Measurements from ENCODE around the gene KIAA0753.
"Not testable (repeated sequence)": the region's sequence is repeated elsewhere in the genome, so short reads cannot be mapped to it uniquely, and the experiment has no call there.

KIAA0753 gene

GRCh38 chr17:6661464-6661848, 20.9 kb upstream of the KIAA0753 start:
- Histone ChIP-seq H3K4me3 (replicated peaks; ENCODE audit: low read depth, low read length) (no peak overlapping the region), H3K27me3 (replicated peaks; ENCODE audit: control insufficient read depth, insufficient read depth, low read length) (no peaks in the 10 kb centered on the region), H3K36me3 (ENCODE audit: control insufficient read depth, insufficient read depth, low read length) (no peaks in the 10 kb centered on the region)
- no peak for DNase-seq (ENCODE audit: extremely low read depth, insufficient read length)
- no peak for TF ChIP-seq CTCF (IDR thresholded peaks at IDR 0.05; ENCODE audit: insufficient read depth, low read length, poor library complexity, severe bottlenecking)

DNA sequence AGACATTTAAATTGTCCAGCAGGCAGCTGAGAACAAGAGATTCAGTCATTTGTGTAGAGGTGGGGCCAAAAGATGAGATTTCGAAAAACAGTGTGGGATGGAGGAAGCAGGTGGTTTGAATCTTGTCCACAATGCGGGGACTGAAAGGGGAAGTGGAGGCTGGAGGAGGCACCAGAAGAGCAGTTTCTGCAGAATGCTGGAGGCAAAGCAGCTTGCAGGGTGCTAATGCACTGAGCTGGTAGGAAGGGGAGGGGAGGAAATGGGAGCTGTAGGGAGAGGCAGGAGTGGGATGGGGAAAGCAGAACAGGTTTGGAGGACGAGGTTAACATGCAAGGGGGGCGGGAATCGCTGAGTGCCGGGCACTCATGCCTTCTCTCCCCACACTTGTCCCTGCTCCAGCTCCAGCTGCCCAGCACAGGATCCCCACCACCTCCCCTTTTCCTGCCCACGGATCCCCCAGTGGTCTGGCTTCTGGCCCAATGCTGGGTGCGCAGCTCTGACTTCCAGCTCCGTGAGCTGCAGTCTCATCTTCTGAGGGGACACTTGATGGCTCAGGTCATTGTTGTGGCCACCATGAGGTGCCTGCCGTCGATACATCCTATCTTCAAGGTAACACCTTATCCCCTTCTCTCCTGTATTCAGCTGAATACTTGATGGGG, 20.4 kb upstream of the KIAA0753 start:
- no peaks in the 10 kb centered on the region for H3K27me3 ChIP-seq (replicated peaks; ENCODE audit: control insufficient read depth, insufficient read depth, low read length)
- peak overlapping the region; percentile 41 for H3K4me3 ChIP-seq (replicated peaks; ENCODE audit: low read depth, low read length)
- H3K36me3 ChIP-seq (ENCODE audit: control insufficient read depth, insufficient read depth, low read length), result no peaks in the 10 kb centered on the region
- DNase-seq (ENCODE audit: extremely low read depth, insufficient read length), result peak; percentile 39
- TF ChIP-seq CTCF (IDR thresholded peaks at IDR 0.05; ENCODE audit: insufficient read depth, low read length, poor library complexity, severe bottlenecking), result no peak

- DNase-seq (ENCODE audit: extremely low read depth, insufficient read length), result no peak
- no peak overlapping the region for H3K4me3 ChIP-seq (replicated peaks; ENCODE audit: low read depth, low read length)
- TF ChIP-seq CTCF (IDR thresholded peaks at IDR 0.05; ENCODE audit: insufficient read depth, low read length, poor library complexity, severe bottlenecking), result no peak
- no peaks in the 10 kb centered on the region for H3K27me3 ChIP-seq (replicated peaks; ENCODE audit: control insufficient read depth, insufficient read depth, low read length)
- H3K36me3 ChIP-seq (ENCODE audit: control insufficient read depth, insufficient read depth, low read length), result no peaks in the 10 kb centered on the region
Measured at GRCh38 chr17:6660101-6660500, 19.6 kb upstream of the KIAA0753 start.

DNA sequence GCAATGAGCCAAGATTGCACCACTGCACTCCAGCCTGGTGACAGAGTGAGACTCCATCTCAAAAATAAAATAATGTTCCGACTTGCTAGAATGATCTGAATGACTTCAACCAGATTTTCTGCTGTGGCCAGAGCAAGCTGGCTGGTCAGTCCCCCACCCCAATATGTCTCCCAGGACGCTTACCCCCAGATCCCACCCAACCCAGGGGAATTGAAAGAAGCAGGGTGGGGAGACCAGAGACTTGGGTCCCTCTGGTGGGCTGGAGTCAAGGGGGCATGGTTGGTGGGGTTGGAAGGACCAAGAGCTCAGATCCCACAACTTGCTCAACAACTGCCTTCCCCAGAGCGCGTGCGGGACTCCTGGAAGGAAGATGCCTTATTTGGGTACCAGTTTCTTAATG, 17.9 kb upstream of the KIAA0753 start:
- not testable (repeated sequence) for H3K36me3 ChIP-seq (ENCODE audit: control insufficient read depth, insufficient read depth, low read length); H3K27me3 ChIP-seq (replicated peaks; ENCODE audit: control insufficient read depth, insufficient read depth, low read length); H3K4me3 ChIP-seq (replicated peaks; ENCODE audit: low read depth, low read length)

GRCh38 chr17:6657633-6658287, 17.2 kb upstream of the KIAA0753 start:
- no peak for TF ChIP-seq CTCF (IDR thresholded peaks at IDR 0.05; ENCODE audit: insufficient read depth, low read length, poor library complexity, severe bottlenecking)
- Histone ChIP-seq H3K4me3 (replicated peaks; ENCODE audit: low read depth, low read length) (peak overlapping the region; percentile 68), H3K36me3 (ENCODE audit: control insufficient read depth, insufficient read depth, low read length) (no peaks in the 10 kb centered on the region), H3K27me3 (replicated peaks; ENCODE audit: control insufficient read depth, insufficient read depth, low read length) (no peaks in the 10 kb centered on the region)
- DNase-seq (ENCODE audit: extremely low read depth, insufficient read length), result no peak

More for the DNA sequence above, 17.9 kb upstream of the KIAA0753 start:
- DNase-seq (ENCODE audit: extremely low read depth, insufficient read length), result not testable (repeated sequence)

DNA sequence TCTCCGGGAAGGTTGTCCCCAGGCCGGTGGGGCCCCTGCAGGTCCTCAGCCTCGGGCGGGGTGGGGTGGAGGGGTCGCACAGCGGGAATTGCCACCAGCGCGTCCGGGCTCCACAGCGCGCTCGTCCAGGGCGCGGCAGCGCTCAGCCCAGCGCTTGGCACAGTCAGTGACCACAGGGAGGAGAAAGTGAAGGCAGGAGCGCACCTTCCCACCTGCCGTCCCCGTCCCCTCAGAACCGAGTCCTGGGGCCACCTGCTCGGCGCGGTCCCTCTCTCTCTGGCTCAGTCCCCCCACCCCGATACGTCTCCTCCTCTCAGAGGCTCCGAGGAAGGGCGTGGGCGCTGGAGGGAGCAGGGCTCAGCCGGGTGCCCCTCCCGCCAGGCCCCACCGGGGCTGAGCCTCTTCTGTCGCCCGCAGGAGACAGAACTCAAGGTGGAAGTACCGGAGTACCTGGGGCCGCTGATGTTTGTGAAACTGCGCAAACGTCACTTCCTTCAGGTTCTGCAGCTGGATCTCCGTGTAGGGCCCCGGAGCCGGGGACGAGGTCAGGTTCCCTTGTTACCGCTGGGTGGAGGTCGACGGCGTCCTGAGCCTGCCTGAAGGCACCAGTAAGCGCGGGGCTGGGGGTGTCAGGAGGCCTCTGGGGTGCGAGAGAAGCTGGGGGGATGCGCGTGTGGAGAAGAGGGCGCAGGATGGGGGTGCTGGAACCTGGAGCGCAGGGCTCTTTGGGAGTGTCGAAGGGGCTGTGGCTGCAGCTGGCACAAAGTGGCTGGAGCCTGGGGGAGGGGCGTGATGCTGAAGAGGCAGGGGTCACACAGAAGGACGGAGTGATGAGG, 16.5 kb upstream of the KIAA0753 start:
- peak overlapping the region; percentile 68 for H3K4me3 ChIP-seq (replicated peaks; ENCODE audit: low read depth, low read length)
- peak; percentile 62 for DNase-seq (ENCODE audit: extremely low read depth, insufficient read length)
- H3K36me3 ChIP-seq (ENCODE audit: control insufficient read depth, insufficient read depth, low read length); H3K27me3 ChIP-seq (replicated peaks; ENCODE audit: control insufficient read depth, insufficient read depth, low read length): not testable (repeated sequence)
- peak; percentile 19 for TF ChIP-seq CTCF (IDR thresholded peaks at IDR 0.05; ENCODE audit: insufficient read depth, low read length, poor library complexity, severe bottlenecking)

GRCh38 chr17:6655732-6656361, 15.3 kb upstream of the KIAA0753 start:
- not testable (repeated sequence) for DNase-seq (ENCODE audit: extremely low read depth, insufficient read length)
- H3K4me3 ChIP-seq (replicated peaks; ENCODE audit: low read depth, low read length), result peak overlapping the region; percentile 50

More at GRCh38 chr17:6655732-6656361, 15.3 kb upstream of the KIAA0753 start:
- not testable (repeated sequence) for H3K36me3 ChIP-seq (ENCODE audit: control insufficient read depth, insufficient read depth, low read length); H3K27me3 ChIP-seq (replicated peaks; ENCODE audit: control insufficient read depth, insufficient read depth, low read length)

All from GM06990 (cell line).